NOMO-1 (cell line): ENCODE results near the gene AFP.

Source experiments
- DNase-seq, 2 experiments: peaks; one replicate each; lab custom pipeline; 2025; ENCODE audit not compliant: unreplicated experiment in 2 of 2; lab: John Stamatoyannopoulos, UW

The AFP gene

DNA sequence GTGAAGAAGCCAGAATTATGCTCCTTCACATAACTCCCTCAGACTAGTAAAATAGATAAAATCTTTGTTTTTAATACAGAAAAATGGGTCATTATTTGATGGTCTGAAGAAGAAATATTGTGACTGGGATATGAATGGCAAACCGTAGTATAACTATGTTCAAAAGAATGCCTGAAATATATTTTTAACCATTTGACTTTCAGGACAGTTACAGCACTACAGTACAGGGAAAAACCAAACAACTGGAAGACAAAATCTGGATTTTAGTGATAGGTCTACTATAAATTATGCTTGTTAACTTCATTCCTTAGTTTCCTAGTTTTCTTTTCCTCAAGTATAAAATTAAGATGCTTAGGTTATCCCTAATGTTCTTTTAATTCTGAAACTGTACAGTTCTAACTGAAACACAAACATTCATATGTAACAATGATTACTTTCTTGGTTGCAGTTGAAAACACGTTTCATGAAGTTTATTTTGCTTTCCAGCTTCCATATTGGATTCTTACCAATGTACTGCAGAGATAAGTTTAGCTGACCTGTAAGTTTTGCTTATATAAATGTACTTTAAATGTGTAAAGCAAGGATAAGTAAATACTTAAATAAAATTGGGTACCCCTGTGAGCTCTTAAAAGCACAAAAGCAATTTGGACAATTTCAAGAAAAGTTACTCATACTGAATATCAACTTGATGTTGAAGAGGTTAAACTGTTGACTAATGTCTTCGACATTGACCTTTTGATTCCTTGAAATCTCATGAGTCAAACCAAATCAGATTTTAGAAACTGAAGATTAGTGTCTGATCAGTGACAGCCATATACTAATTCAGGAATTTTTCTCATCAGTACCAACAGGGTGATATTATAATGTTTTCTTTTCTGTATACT is 895 bp downstream of the AFP start:
- no peak for DNase-seq

DNA sequence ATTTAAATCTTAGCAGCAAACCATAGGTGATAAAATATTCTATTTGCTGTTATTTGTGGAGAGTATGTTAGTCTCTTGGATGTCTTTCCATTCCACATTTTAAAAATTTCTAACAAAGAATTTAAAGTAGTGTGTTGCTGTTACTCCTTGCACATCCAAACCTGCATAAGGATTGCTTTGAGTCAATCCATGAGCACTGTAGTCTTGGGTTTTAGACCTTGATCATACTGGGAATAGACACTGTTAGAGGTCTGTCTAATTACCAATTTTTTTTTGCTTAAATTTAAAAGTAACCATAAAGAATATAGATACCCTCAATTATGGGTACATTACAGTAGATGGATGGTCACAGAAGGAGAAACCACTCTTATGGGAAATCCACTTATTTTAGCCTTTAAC is 1.5 kb downstream of the AFP start:
- DNase-seq, result no peak

- no peak for DNase-seq
These were observed 2.0 kb downstream of the AFP start for GRCh38 chr4:73438048-73438447.

DNA sequence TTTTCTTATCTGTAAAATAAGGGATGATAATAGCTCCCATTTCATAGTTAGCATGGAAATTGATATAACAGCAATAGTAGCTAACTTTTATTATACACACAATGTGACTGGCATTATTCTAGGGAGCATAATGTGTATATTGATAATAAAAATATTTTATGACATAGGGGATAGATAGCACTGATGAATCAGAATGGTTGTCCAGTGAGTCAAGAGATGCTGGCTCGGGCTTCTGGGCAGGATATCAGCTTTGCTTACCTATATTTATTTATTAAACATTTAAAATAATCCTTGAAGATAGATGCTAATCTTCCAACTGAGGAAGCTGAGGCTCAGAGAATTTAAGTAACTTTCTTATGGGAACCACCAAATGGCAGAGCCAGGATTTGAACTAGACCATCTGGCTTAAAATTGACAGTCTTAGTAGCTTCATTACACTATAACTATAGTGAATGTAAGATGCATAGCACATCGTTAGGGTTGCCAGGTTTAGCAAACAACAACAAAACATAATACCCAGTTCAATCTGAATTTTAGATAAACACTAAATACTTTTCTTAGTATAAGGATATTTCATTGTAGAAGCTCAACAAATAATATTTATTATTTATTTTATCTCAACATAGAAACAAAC is 2.7 kb downstream of the AFP start:
- DNase-seq, result no peak

DNA sequence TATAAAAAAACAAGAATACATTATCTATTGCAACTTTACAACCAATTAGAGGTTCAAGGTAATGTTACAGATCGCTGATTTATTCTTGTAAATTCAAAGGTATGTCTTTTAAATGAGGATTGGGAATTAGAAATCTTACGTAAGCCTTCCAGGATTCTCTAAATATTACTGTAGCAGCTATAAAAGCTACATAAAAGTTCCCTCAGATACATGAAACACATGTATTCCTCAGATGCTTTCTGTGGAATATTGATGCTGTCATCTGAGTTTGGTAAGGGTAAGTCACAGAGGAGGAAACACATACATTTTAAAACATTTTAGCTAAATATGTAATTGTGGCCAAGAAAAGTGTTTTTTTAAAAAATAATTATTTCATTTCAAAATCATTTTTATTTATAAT is 3.4 kb downstream of the AFP start:
- no peak for DNase-seq

DNA sequence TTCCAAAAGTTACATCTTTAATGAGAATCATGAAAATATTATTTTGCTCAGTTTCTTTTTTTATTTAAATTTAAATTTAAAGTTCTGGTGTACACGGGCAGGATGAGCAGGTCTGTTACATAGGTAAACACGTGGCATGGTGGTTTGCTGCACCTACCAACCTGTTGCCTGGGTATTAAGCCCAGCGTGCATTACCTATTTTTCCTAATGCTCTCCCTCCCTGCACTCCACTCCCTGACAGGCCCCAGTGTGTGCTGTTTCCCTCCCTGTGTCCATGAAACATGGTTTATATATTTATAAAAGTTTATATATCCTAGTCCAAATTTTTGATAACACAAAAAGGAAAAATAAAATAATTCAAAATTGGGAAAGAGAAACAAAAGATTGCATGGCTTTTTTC is 4.0 kb downstream of the AFP start:
- DNase-seq, result no peak

GRCh38 chr4:73440653-73441052 is 4.6 kb downstream of the AFP start:
- DNase-seq, result no peak

DNA sequence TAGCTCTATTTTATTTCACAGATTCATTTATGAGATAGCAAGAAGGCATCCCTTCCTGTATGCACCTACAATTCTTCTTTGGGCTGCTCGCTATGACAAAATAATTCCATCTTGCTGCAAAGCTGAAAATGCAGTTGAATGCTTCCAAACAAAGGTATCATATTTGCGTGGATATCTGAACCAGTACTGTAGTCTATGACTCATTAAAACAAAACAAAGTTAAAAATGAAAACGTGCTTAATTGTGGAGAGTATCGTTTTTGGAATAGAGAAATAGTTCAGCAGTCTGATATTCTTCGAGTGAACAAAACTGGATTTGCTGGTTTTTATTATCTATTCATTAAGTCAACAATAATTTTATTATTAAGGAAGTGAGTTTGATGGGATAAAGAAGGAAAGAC is 6.3 kb downstream of the AFP start:
- DNase-seq, result no peak

GRCh38 chr4:73443224-73443623 is 7.2 kb downstream of the AFP start:
- no peak for DNase-seq

GRCh38 chr4:73445383-73446335 is 9.6 kb downstream of the AFP start:
- DNase-seq, result no peak

DNA sequence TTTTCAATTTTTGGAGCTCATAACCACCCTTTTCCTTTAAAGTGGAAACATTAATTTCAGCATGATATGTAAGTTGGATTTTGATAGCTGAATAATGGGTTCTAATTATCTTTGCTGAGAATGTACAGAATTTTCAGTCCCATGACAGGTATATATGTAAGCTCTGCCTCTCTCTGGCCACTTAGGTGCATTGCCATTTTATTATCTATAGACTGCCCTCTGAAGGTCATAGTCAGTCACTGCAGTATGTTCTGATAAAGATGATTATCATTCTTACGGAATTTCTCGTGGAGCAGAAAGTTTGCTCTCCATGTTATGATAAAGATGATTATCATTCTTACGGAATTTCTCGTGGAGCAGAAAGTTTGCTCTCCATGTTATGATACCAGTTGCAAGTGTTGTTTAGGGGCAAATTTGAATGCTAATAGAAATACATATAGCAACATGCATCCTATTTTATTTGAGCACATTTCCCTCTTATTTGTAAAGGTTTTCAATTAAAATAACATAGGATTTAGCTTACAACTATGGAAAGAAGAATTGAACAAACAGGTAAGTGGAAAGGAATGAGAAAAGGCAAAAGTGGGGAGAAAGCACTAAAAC is 10.4 kb downstream of the AFP start:
- peak; percentile 5 to 59 for DNase-seq

DNA sequence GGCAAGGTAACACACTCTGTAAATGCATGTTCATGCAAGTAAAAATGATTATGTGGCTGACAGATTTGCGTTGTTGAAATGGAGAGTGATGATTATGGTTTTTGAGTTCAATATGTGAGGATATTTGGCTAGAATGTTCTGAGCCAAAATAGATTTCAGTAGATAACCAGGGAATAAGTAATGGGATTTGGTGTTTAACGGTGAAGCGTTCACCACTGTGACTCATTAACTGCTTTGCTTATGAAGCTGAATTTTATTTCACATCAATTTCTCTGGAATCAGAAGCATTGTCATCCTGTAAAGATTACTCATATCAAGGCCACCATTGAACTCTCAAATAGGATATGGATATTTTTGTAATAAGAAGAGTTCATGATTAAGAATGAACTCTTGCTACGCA is 11.7 kb downstream of the AFP start:
- DNase-seq, result no peak

- DNase-seq, result no peak
These were observed 12.6 kb downstream of the AFP start for GRCh38 chr4:73448448-73449203.

DNA sequence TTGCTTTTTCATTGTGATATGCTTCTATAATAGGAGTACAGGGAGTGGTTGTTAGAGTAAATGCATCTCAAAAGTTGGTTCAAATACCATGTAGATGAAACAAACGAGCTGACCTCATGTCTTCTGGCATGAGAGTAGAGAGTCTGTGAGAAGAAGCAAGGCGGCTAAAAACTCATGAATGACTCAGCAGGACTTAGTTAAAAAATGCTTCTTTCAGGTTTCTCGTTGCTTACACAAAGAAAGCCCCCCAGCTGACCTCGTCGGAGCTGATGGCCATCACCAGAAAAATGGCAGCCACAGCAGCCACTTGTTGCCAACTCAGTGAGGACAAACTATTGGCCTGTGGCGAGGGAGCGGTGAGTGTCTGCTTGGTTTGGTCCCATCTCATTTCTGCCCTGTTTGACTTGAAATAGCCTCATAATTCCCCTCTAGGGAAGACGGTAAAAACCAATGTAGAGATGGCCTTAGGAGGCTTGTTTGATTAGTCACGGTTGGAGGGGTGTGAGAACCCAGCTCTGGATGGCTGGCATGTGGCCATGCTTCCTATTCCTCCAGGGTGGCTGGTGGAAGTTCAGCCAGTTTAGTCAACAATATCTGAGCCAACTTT is 14.5 kb downstream of the AFP start:
- DNase-seq, result no peak

DNA sequence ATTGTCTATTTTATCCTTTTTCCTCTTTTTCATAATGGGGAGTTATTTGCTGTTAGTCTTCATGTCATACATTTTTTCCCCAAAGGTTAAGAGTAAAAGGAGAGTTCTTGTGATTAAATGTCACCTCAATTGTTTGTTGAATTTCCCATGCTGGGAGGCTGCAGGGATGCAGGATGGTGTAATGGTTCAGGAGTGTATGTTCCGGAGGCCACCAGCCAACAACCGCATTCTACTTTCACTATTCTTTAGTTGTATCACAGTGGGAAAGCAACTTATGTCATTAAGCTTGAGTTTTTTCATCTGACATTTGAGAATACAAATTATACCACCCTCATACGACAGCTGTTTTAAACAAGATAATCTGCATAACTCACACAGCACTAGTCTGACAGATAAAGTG is 15.4 kb downstream of the AFP start:
- DNase-seq, result no peak

- no peak for DNase-seq
These were observed 16.1 kb downstream of the AFP start for GRCh38 chr4:73451981-73452747.

- DNase-seq, result no peak
These were observed 17.1 kb downstream of the AFP start for GRCh38 chr4:73452953-73453700.

GRCh38 chr4:73453701-73454005 is 17.6 kb downstream of the AFP start:
- no peak for DNase-seq
